H1 (cell line): ENCODE results near the gene PIK3R6. TPM values are rescaled to one million over a fixed set of nuclear protein-coding genes. Genes with fewer than 3 reads are reported as not detected.

Experiments
- CTCF ChIA-PET: fragments of 300-600 bp; sonication (Branson Sonifier 250); formaldehyde crosslinking; loops from one replicate; lab custom pipeline; 2021; ENCODE audit not compliant: partially characterized antibody; lab: Charles Lee
- POLR2A ChIA-PET: fragments of 300-600 bp; sonication (Branson Sonifier 250); formaldehyde crosslinking; loops from one replicate; lab custom pipeline; 2021; ENCODE audit warnings: inconsistent platforms; ENCODE audit not compliant: partially characterized antibody; lab: Charles Lee
- DNase-seq, 2 experiments: peaks; one replicate each; pipeline versions ENCODE4 v3.0.0 to v3.0.0-alpha.2; 2010 to 2022; ENCODE audit warnings: low spot score in 2 of 2, low read depth in 1 of 2, mixed read lengths in 1 of 2
- FAIRE-seq: peaks from 2 replicates; lab custom pipeline; 2011; peaks lifted over from hg19 to GRCh38; lab: Jason Lieb, UNC
- H2AFZ ChIP-seq: 2 replicates; pipeline ENCODE4 v1.8.1; 2012; ENCODE audit warnings: low read length, inconsistent platforms
- H2AK5ac ChIP-seq: 2 replicates; pipeline ENCODE4 v1.6.1; 2013; ENCODE audit warnings: low read depth, low read length
- H2BK120ac ChIP-seq: replicated peaks from 2 replicates; pipeline ENCODE3; 2013; ENCODE audit warnings: low read depth, low read length, inconsistent platforms
- H2BK12ac ChIP-seq: 2 replicates; pipeline ENCODE4 v1.6.1; 2013; ENCODE audit warnings: low read depth, low read length
- H2BK15ac ChIP-seq: 2 replicates; pipeline ENCODE4 v1.6.1; 2013; ENCODE audit warnings: low read length
- H2BK20ac ChIP-seq: 2 replicates; pipeline ENCODE4 v1.6.1; 2013; ENCODE audit warnings: low read length
- H2BK5ac ChIP-seq: 2 replicates; pipeline ENCODE4 v1.6.1; 2013; ENCODE audit warnings: low read depth, low read length
- H3K14ac ChIP-seq: 2 replicates; pipeline ENCODE4 v1.6.1; 2013; ENCODE audit warnings: inconsistent platforms; ENCODE audit not compliant: insufficient read length
- H3K18ac ChIP-seq: 2 replicates; pipeline ENCODE4 v1.6.1; 2013; ENCODE audit warnings: low read length; ENCODE audit errors: extremely low read depth
- H3K23ac ChIP-seq: 2 replicates; pipeline ENCODE4 v1.6.1; 2013; ENCODE audit warnings: inconsistent platforms; ENCODE audit not compliant: insufficient read length
- H3K23me2 ChIP-seq: 2 replicates; pipeline ENCODE4 v1.6.1; 2013; ENCODE audit warnings: low read depth, low read length
- H3K27ac ChIP-seq: 2 replicates; pipeline ENCODE4 v1.6.1; 2011; ENCODE audit warnings: low read depth, low read length, inconsistent platforms
- H3K27me3 ChIP-seq, 4 experiments: replicated peaks in 1 of 4; 1 replicate in 1 of 4; 2 replicates in 3 of 4; pipeline versions ENCODE4 v1.6.1 to v1.8.1; 2011 to 2013; ENCODE audit warnings: low read length in 3 of 4, mild to moderate bottlenecking in 3 of 4, inconsistent platforms in 2 of 4, mixed read lengths in 2 of 4, moderate library complexity in 1 of 4; ENCODE audit not compliant: control insufficient read depth in 3 of 4, insufficient read depth in 3 of 4; ENCODE audit errors: extremely low read depth in 1 of 4
- H3K36me3 ChIP-seq, 4 experiments: 2 replicates each; pipeline versions ENCODE4 v1.6.1 to v1.8.1; 2011 to 2013; ENCODE audit warnings: mild to moderate bottlenecking in 4 of 4, low read length in 3 of 4, moderate library complexity in 2 of 4, control low read depth in 1 of 4, inconsistent platforms in 1 of 4; ENCODE audit not compliant: insufficient read depth in 4 of 4, control insufficient read depth in 2 of 4
- H3K4ac ChIP-seq: replicated peaks from 2 replicates; pipeline ENCODE3; 2013; ENCODE audit warnings: low read length, low read depth, mixed read lengths, inconsistent platforms; ENCODE audit not compliant: insufficient read length
- H3K4me1 ChIP-seq, 4 experiments: replicated peaks in 1 of 4; 1 replicate in 1 of 4; 2 replicates in 3 of 4; pipeline versions ENCODE4 v1.6.1 to v1.8.1; 2011 to 2013; ENCODE audit warnings: low read length in 3 of 4, inconsistent platforms in 2 of 4, mixed read lengths in 1 of 4; ENCODE audit not compliant: insufficient read depth in 4 of 4, control insufficient read depth in 3 of 4
- H3K4me2 ChIP-seq, 2 experiments: 2 replicates each; pipeline versions ENCODE4 v1.6.1 to v1.8.1; 2011 to 2013; ENCODE audit warnings: low read depth in 2 of 2, low read length in 2 of 2, control low read depth in 1 of 2, inconsistent platforms in 1 of 2, mild to moderate bottlenecking in 1 of 2; ENCODE audit not compliant: insufficient read depth in 1 of 2
- H3K4me3 ChIP-seq, 4 experiments: fragments of 200-600, 300-600 bp in 1 of 4; sonication (generic), shearing (Covaris generic), sonication (Bioruptor Twin) in 1 of 4; 2 replicates each; pipeline versions ENCODE4 v1.5.1 to v1.8.1; 2011 to 2016; ENCODE audit warnings: low read length in 4 of 4, low read depth in 3 of 4, control low read depth in 2 of 4, inconsistent platforms in 2 of 4, mild to moderate bottlenecking in 2 of 4, mixed read lengths in 1 of 4, moderate library complexity in 1 of 4; ENCODE audit not compliant: insufficient read depth in 2 of 4; ENCODE audit errors: extremely low read depth in 1 of 4
- H3K56ac ChIP-seq: replicated peaks from 2 replicates; pipeline ENCODE3; 2013; ENCODE audit warnings: low read depth, mild to moderate bottlenecking, mixed read lengths, low read length, inconsistent platforms; ENCODE audit not compliant: insufficient read length
- H3K79me1 ChIP-seq: 2 replicates; pipeline ENCODE4 v1.6.1; 2013; ENCODE audit warnings: low read depth, low read length, control low read depth
- H3K79me2 ChIP-seq, 2 experiments: 2 replicates each; pipeline versions ENCODE4 v1.6.1 to v1.8.1; 2012 to 2013; ENCODE audit warnings: low read length in 2 of 2, mild to moderate bottlenecking in 2 of 2, inconsistent platforms in 1 of 2; ENCODE audit not compliant: insufficient read depth in 2 of 2, control insufficient read depth in 1 of 2
- H3K9ac ChIP-seq, 4 experiments: replicated peaks in 1 of 4; 1 replicate in 1 of 4; 2 replicates in 3 of 4; pipeline versions ENCODE4 v1.6.1 to v1.8.1; 2011 to 2013; ENCODE audit warnings: low read depth in 3 of 4, low read length in 3 of 4, control low read depth in 2 of 4, mild to moderate bottlenecking in 2 of 4, moderate library complexity in 2 of 4, inconsistent platforms in 1 of 4; ENCODE audit errors: extremely low read depth in 1 of 4
- H3K9me3 ChIP-seq, 2 experiments: 2 replicates each; pipeline versions ENCODE4 v1.6.1 to v1.8.1; 2012 to 2013; ENCODE audit warnings: mild to moderate bottlenecking in 2 of 2, moderate library complexity in 2 of 2, control low read depth in 1 of 2, inconsistent platforms in 1 of 2, low read depth in 1 of 2, low read length in 1 of 2, mixed read lengths in 1 of 2; ENCODE audit not compliant: insufficient read depth in 2 of 2
- H4K20me1 ChIP-seq, 2 experiments: replicated peaks in 1 of 2; 2 replicates each; pipeline versions ENCODE3 to v1.8.1; 2011 to 2013; ENCODE audit warnings: inconsistent platforms in 2 of 2, low read length in 2 of 2, mild to moderate bottlenecking in 1 of 2; ENCODE audit not compliant: insufficient read depth in 2 of 2, control insufficient read depth in 1 of 2
- H4K5ac ChIP-seq: 2 replicates; pipeline ENCODE4 v1.6.1; 2013; ENCODE audit warnings: low read length, low read depth, mixed read lengths, inconsistent platforms; ENCODE audit not compliant: insufficient read length
- H4K8ac ChIP-seq: 2 replicates; pipeline ENCODE4 v1.8.0; 2013; ENCODE audit warnings: mild to moderate bottlenecking, moderate library complexity, low read length, inconsistent platforms; ENCODE audit not compliant: insufficient read depth; ENCODE audit errors: extremely low read depth
- H4K91ac ChIP-seq: replicated peaks from 2 replicates; pipeline ENCODE3; 2013; ENCODE audit warnings: low read length, mixed read lengths, inconsistent platforms; ENCODE audit not compliant: insufficient read length
- ASH2L ChIP-seq: fragments of 200-600, 300-600 bp; sonication (generic); IDR thresholded peaks from one replicate; pipeline ENCODE4 v1.7.1; 2017; ENCODE audit warnings: low read length
- TAF7 ChIP-seq: optimal IDR thresholded peaks from 2 replicates; pipeline ENCODE3; 2011; ENCODE audit warnings: low read depth, mild to moderate bottlenecking, inconsistent platforms, low read length, moderate library complexity, borderline replicate concordance
- WGBS, 2 experiments: shearing (Covaris generic) in 1 of 2; methylation state at CpG; one replicate each; pipeline versions ENCODE4 v1.1.6 to v1.1.7; 2013 to 2015; ENCODE audit warnings: low lambda C conversion rate in 2 of 2, mixed read lengths in 2 of 2, inconsistent platforms in 1 of 2, low coverage in 1 of 2, missing lambda C conversion rate in 1 of 2; ENCODE audit not compliant: insufficient replicate concordance in 2 of 2, insufficient coverage in 1 of 2, insufficient read length in 1 of 2; ENCODE audit errors: extremely low coverage in 1 of 2, missing lambda C conversion rate in 1 of 2; 5-methylcytosine and 5-hydroxymethylcytosine counted together
- polyA plus RNA-seq, 7 experiments: library from polyadenylated mRNA; depleted of rRNA in 3 of 7; stranded (reverse) in 5 of 7; unstranded in 2 of 7; fragments of >200 nt in 5 of 7; fragments of 200-250 nt in 2 of 7; gene quantifications; 1 replicate in 5 of 7; 2 replicates in 1 of 7; 4 replicates in 1 of 7; pipeline versions ENCODE4 v1.2.1 to v1.2.3, GENCODE V29; 2011 to 2013; ENCODE audit warnings: missing spikeins in 2 of 7, mixed read lengths in 2 of 7
- total RNA-seq: library from RNA; stranded (reverse); fragmentation: NEBNext Ultra II Directional; extraction: Animal tissue kit (Norgen Biotek cat#: 25700); gene quantifications from 2 replicates; pipeline ENCODE4 v1.2.1, GENCODE V29; 2021

PIK3R6 gene
- total and polyA plus RNA-seq, 2 of the 8 experiments (the other 6 are each of a cell fraction or from before 2014, with no cell fraction given) = 0.24 to 1.2 TPM

DNA sequence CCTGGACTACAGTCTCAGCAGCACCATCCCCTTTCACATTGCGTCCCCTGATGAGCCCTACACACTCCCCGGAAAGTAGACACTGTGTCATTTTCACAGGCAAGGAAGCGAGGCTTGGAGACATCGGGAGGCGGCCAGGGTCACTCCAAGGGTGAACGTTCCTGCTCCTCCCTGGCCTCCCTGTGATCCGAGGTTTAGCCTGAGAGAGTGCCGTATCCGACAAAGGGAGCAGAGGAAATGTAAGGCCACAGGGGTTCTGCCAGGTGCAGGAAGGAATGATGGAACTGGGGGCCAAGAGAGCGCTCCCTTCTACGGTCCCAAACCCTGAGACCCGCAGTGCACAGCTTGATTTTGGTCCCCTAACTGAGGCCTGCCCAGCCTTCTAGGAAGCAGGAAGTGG is 8.0 kb upstream of the PIK3R6 start:
- TF ChIP-seq TAF7 (no peak), ASH2L (peak; percentile 26)
- CTCF ChIA-PET = interaction anchor here (1.5 to 2.6 kb wide), 2 partner anchors 15 to 19 kb away, joined by 4 to 14 read pairs; no protein-coding TSS in a partner anchor
- DNase-seq = no peak

More for the DNA sequence above, 8.0 kb upstream of the PIK3R6 start:
- H3K4me3 ChIP-seq = no peak overlapping the region
- peak overlapping the region in 1 of 2 experiments; percentile 21; a peak in 1 of 4 replicates for H3K4me2 ChIP-seq
- WGBS, 2 experiments = 81% methylated on average over 12 of the region's 12 CpGs; no CpG with 5 or more reads in 1 of the 2 experiments
- no peaks in the 10 kb centered on the region for H3K36me3 ChIP-seq
- no peak overlapping the region for H2BK20ac ChIP-seq
- H3K9ac ChIP-seq = no peak overlapping the region
- no peaks in the 10 kb centered on the region for H3K9me3 ChIP-seq
- POLR2A ChIA-PET = interaction anchor here (1.1 kb wide), 1 partner anchor 19 kb away, joined by 3 read pairs; no protein-coding TSS in a partner anchor
- peak overlapping the region; percentile 53; the same call in 1 of the 2 replicates for H2BK12ac ChIP-seq
- H3K79me2 ChIP-seq = no peaks in the 10 kb centered on the region
- H2BK120ac ChIP-seq = no peak overlapping the region
- peak overlapping the region; percentile 71; the same call in 1 of the 2 replicates for H2BK5ac ChIP-seq
- no peak overlapping the region for H3K27ac ChIP-seq
- FAIRE-seq = no peak
- no peak overlapping the region for H3K14ac ChIP-seq
- no peaks in the 10 kb centered on the region for H3K27me3 ChIP-seq
- no peak overlapping the region for H3K23ac ChIP-seq
- H3K4ac ChIP-seq = no peak overlapping the region
- no peak overlapping the region for H4K5ac ChIP-seq
- peak overlapping the region; percentile 42; the same call in 1 of the 2 replicates for H2AFZ ChIP-seq
- no peaks in the 10 kb centered on the region for H3K79me1 ChIP-seq
- H3K4me1 ChIP-seq = peaks cover 0 to 9% (median 7%) of the 10 kb centered on the region in 4 experiments; a peak in 6 of 7 replicates
- peak overlapping the region; percentile 48; the same call in 1 of the 2 replicates for H3K18ac ChIP-seq
- H2AK5ac ChIP-seq = no peak overlapping the region
- no peaks in the 10 kb centered on the region for H4K20me1 ChIP-seq
- H2BK15ac ChIP-seq = peak overlapping the region; percentile 48; the same call in 1 of the 2 replicates
- no peak overlapping the region for H3K56ac ChIP-seq
- H3K23me2 ChIP-seq = no peaks in the 10 kb centered on the region; the same call in 1 of the 2 replicates
- H4K91ac ChIP-seq = no peak overlapping the region
- no peak overlapping the region for H4K8ac ChIP-seq
